Erythroblast (primary cell): ENCODE results near the gene GRM2.

Experiments
- GATA1 ChIP-seq: IDR thresholded peaks from 2 replicates; pipeline ENCODE4 v1.6.1; 2011; ENCODE audit warnings: low read depth, mild to moderate bottlenecking, control low read depth, low read length, moderate library complexity
- POLR2A ChIP-seq: IDR thresholded peaks from 2 replicates; pipeline ENCODE4 v1.6.1; 2011; ENCODE audit warnings: mild to moderate bottlenecking, low read length

- TF ChIP-seq POLR2A (no peak), GATA1 (no peak)
Measured at GRCh38 chr3:51692980-51693395, 13.9 kb upstream of the GRM2 start.
